H1 (cell line): ENCODE results near the gene IDI2. TPM values are rescaled to one million over a fixed set of nuclear protein-coding genes. Genes with fewer than 3 reads are reported as not detected.

Experiments
- CTCF ChIA-PET: fragments of 300-600 bp; sonication (Branson Sonifier 250); formaldehyde crosslinking; loops from one replicate; lab custom pipeline; 2021; ENCODE audit not compliant: partially characterized antibody; lab: Charles Lee
- POLR2A ChIA-PET: fragments of 300-600 bp; sonication (Branson Sonifier 250); formaldehyde crosslinking; loops from one replicate; lab custom pipeline; 2021; ENCODE audit warnings: inconsistent platforms; ENCODE audit not compliant: partially characterized antibody; lab: Charles Lee
- DNase-seq, 2 experiments: peaks; one replicate each; pipeline versions ENCODE4 v3.0.0 to v3.0.0-alpha.2; 2010 to 2022; ENCODE audit warnings: low spot score in 2 of 2, low read depth in 1 of 2, mixed read lengths in 1 of 2
- FAIRE-seq: peaks from 2 replicates; lab custom pipeline; 2011; peaks lifted over from hg19 to GRCh38; lab: Jason Lieb, UNC
- H2AFZ ChIP-seq: 2 replicates; pipeline ENCODE4 v1.8.1; 2012; ENCODE audit warnings: low read length, inconsistent platforms
- H2AK5ac ChIP-seq: 2 replicates; pipeline ENCODE4 v1.6.1; 2013; ENCODE audit warnings: low read depth, low read length
- H2BK120ac ChIP-seq: replicated peaks from 2 replicates; pipeline ENCODE3; 2013; ENCODE audit warnings: low read depth, low read length, inconsistent platforms
- H2BK12ac ChIP-seq: 2 replicates; pipeline ENCODE4 v1.6.1; 2013; ENCODE audit warnings: low read depth, low read length
- H2BK15ac ChIP-seq: 2 replicates; pipeline ENCODE4 v1.6.1; 2013; ENCODE audit warnings: low read length
- H2BK20ac ChIP-seq: 2 replicates; pipeline ENCODE4 v1.6.1; 2013; ENCODE audit warnings: low read length
- H2BK5ac ChIP-seq: 2 replicates; pipeline ENCODE4 v1.6.1; 2013; ENCODE audit warnings: low read depth, low read length
- H3K14ac ChIP-seq: 2 replicates; pipeline ENCODE4 v1.6.1; 2013; ENCODE audit warnings: inconsistent platforms; ENCODE audit not compliant: insufficient read length
- H3K18ac ChIP-seq: 2 replicates; pipeline ENCODE4 v1.6.1; 2013; ENCODE audit warnings: low read length; ENCODE audit errors: extremely low read depth
- H3K23ac ChIP-seq: 2 replicates; pipeline ENCODE4 v1.6.1; 2013; ENCODE audit warnings: inconsistent platforms; ENCODE audit not compliant: insufficient read length
- H3K23me2 ChIP-seq: 2 replicates; pipeline ENCODE4 v1.6.1; 2013; ENCODE audit warnings: low read depth, low read length
- H3K27ac ChIP-seq: 2 replicates; pipeline ENCODE4 v1.6.1; 2011; ENCODE audit warnings: low read depth, low read length, inconsistent platforms
- H3K27me3 ChIP-seq, 4 experiments: replicated peaks in 1 of 4; 1 replicate in 1 of 4; 2 replicates in 3 of 4; pipeline versions ENCODE4 v1.6.1 to v1.8.1; 2011 to 2013; ENCODE audit warnings: low read length in 3 of 4, mild to moderate bottlenecking in 3 of 4, inconsistent platforms in 2 of 4, mixed read lengths in 2 of 4, moderate library complexity in 1 of 4; ENCODE audit not compliant: control insufficient read depth in 3 of 4, insufficient read depth in 3 of 4; ENCODE audit errors: extremely low read depth in 1 of 4
- H3K36me3 ChIP-seq, 4 experiments: 2 replicates each; pipeline versions ENCODE4 v1.6.1 to v1.8.1; 2011 to 2013; ENCODE audit warnings: mild to moderate bottlenecking in 4 of 4, low read length in 3 of 4, moderate library complexity in 2 of 4, control low read depth in 1 of 4, inconsistent platforms in 1 of 4; ENCODE audit not compliant: insufficient read depth in 4 of 4, control insufficient read depth in 2 of 4
- H3K4ac ChIP-seq: replicated peaks from 2 replicates; pipeline ENCODE3; 2013; ENCODE audit warnings: low read length, low read depth, mixed read lengths, inconsistent platforms; ENCODE audit not compliant: insufficient read length
- H3K4me1 ChIP-seq, 4 experiments: replicated peaks in 1 of 4; 1 replicate in 1 of 4; 2 replicates in 3 of 4; pipeline versions ENCODE4 v1.6.1 to v1.8.1; 2011 to 2013; ENCODE audit warnings: low read length in 3 of 4, inconsistent platforms in 2 of 4, mixed read lengths in 1 of 4; ENCODE audit not compliant: insufficient read depth in 4 of 4, control insufficient read depth in 3 of 4
- H3K4me2 ChIP-seq, 2 experiments: 2 replicates each; pipeline versions ENCODE4 v1.6.1 to v1.8.1; 2011 to 2013; ENCODE audit warnings: low read depth in 2 of 2, low read length in 2 of 2, control low read depth in 1 of 2, inconsistent platforms in 1 of 2, mild to moderate bottlenecking in 1 of 2; ENCODE audit not compliant: insufficient read depth in 1 of 2
- H3K4me3 ChIP-seq, 4 experiments: fragments of 200-600, 300-600 bp in 1 of 4; sonication (generic), shearing (Covaris generic), sonication (Bioruptor Twin) in 1 of 4; 2 replicates each; pipeline versions ENCODE4 v1.5.1 to v1.8.1; 2011 to 2016; ENCODE audit warnings: low read length in 4 of 4, low read depth in 3 of 4, control low read depth in 2 of 4, inconsistent platforms in 2 of 4, mild to moderate bottlenecking in 2 of 4, mixed read lengths in 1 of 4, moderate library complexity in 1 of 4; ENCODE audit not compliant: insufficient read depth in 2 of 4; ENCODE audit errors: extremely low read depth in 1 of 4
- H3K56ac ChIP-seq: replicated peaks from 2 replicates; pipeline ENCODE3; 2013; ENCODE audit warnings: low read depth, mild to moderate bottlenecking, mixed read lengths, low read length, inconsistent platforms; ENCODE audit not compliant: insufficient read length
- H3K79me1 ChIP-seq: 2 replicates; pipeline ENCODE4 v1.6.1; 2013; ENCODE audit warnings: low read depth, low read length, control low read depth
- H3K79me2 ChIP-seq, 2 experiments: 2 replicates each; pipeline versions ENCODE4 v1.6.1 to v1.8.1; 2012 to 2013; ENCODE audit warnings: low read length in 2 of 2, mild to moderate bottlenecking in 2 of 2, inconsistent platforms in 1 of 2; ENCODE audit not compliant: insufficient read depth in 2 of 2, control insufficient read depth in 1 of 2
- H3K9ac ChIP-seq, 4 experiments: replicated peaks in 1 of 4; 1 replicate in 1 of 4; 2 replicates in 3 of 4; pipeline versions ENCODE4 v1.6.1 to v1.8.1; 2011 to 2013; ENCODE audit warnings: low read depth in 3 of 4, low read length in 3 of 4, control low read depth in 2 of 4, mild to moderate bottlenecking in 2 of 4, moderate library complexity in 2 of 4, inconsistent platforms in 1 of 4; ENCODE audit errors: extremely low read depth in 1 of 4
- H3K9me3 ChIP-seq, 2 experiments: 2 replicates each; pipeline versions ENCODE4 v1.6.1 to v1.8.1; 2012 to 2013; ENCODE audit warnings: mild to moderate bottlenecking in 2 of 2, moderate library complexity in 2 of 2, control low read depth in 1 of 2, inconsistent platforms in 1 of 2, low read depth in 1 of 2, low read length in 1 of 2, mixed read lengths in 1 of 2; ENCODE audit not compliant: insufficient read depth in 2 of 2
- H4K20me1 ChIP-seq, 2 experiments: replicated peaks in 1 of 2; 2 replicates each; pipeline versions ENCODE3 to v1.8.1; 2011 to 2013; ENCODE audit warnings: inconsistent platforms in 2 of 2, low read length in 2 of 2, mild to moderate bottlenecking in 1 of 2; ENCODE audit not compliant: insufficient read depth in 2 of 2, control insufficient read depth in 1 of 2
- H4K5ac ChIP-seq: 2 replicates; pipeline ENCODE4 v1.6.1; 2013; ENCODE audit warnings: low read length, low read depth, mixed read lengths, inconsistent platforms; ENCODE audit not compliant: insufficient read length
- H4K8ac ChIP-seq: 2 replicates; pipeline ENCODE4 v1.8.0; 2013; ENCODE audit warnings: mild to moderate bottlenecking, moderate library complexity, low read length, inconsistent platforms; ENCODE audit not compliant: insufficient read depth; ENCODE audit errors: extremely low read depth
- H4K91ac ChIP-seq: replicated peaks from 2 replicates; pipeline ENCODE3; 2013; ENCODE audit warnings: low read length, mixed read lengths, inconsistent platforms; ENCODE audit not compliant: insufficient read length
- BACH1 ChIP-seq: IDR thresholded peaks from 2 replicates; pipeline ENCODE4 v1.6.1; 2012; ENCODE audit warnings: low read length, improper control_type of control experiment
- CTBP2 ChIP-seq: IDR thresholded peaks from 2 replicates; pipeline ENCODE4 v1.7.0; 2011; ENCODE audit warnings: borderline replicate concordance, mild to moderate bottlenecking, moderate library complexity, mixed read lengths, low read length; ENCODE audit not compliant: insufficient read depth, insufficient read length
- GABPA ChIP-seq: IDR thresholded peaks from 2 replicates; pipeline ENCODE4 v1.6.1; 2011; ENCODE audit warnings: mild to moderate bottlenecking, low read length, moderate library complexity, borderline replicate concordance; ENCODE audit not compliant: insufficient read depth
- JUN ChIP-seq: IDR thresholded peaks from 2 replicates; pipeline ENCODE4 v1.6.1; 2011; ENCODE audit warnings: low read depth, mild to moderate bottlenecking, improper control_type of control experiment, low read length
- JUND ChIP-seq: IDR thresholded peaks from 2 replicates; pipeline ENCODE4 v1.6.1; 2011; ENCODE audit warnings: mild to moderate bottlenecking, improper control_type of control experiment, low read length
- MAX ChIP-seq: IDR thresholded peaks from 2 replicates; pipeline ENCODE4 v1.6.1; 2012; ENCODE audit warnings: inconsistent platforms
- PHF8 ChIP-seq: fragments of 200-600 bp; sonication (generic); conservative IDR thresholded peaks from 2 replicates; pipeline ENCODE4 v1.7.1; 2012; ENCODE audit warnings: low read depth, mild to moderate bottlenecking, inconsistent platforms, low read length, moderate library complexity
- POLR2AphosphoS5 ChIP-seq: IDR thresholded peaks from 2 replicates; pipeline ENCODE4 v1.6.1; 2011; ENCODE audit warnings: low read depth, low read length
- SIRT6 ChIP-seq: IDR thresholded peaks from one replicate; pipeline ENCODE4 v1.7.1; 2012; ENCODE audit warnings: low read length, inconsistent platforms
- SP2 ChIP-seq: IDR thresholded peaks from 2 replicates; pipeline ENCODE4 v1.6.1; 2012; ENCODE audit warnings: mild to moderate bottlenecking, low read length, inconsistent platforms
- SP4 ChIP-seq: IDR thresholded peaks from 2 replicates; pipeline ENCODE4 v1.6.1; 2012; ENCODE audit warnings: low read length, inconsistent platforms
- TAF1 ChIP-seq: IDR thresholded peaks from 2 replicates; pipeline ENCODE4 v1.6.1; 2011; ENCODE audit warnings: mild to moderate bottlenecking, low read depth, low read length
- WGBS, 2 experiments: shearing (Covaris generic) in 1 of 2; methylation state at CpG; one replicate each; pipeline versions ENCODE4 v1.1.6 to v1.1.7; 2013 to 2015; ENCODE audit warnings: low lambda C conversion rate in 2 of 2, mixed read lengths in 2 of 2, inconsistent platforms in 1 of 2, low coverage in 1 of 2, missing lambda C conversion rate in 1 of 2; ENCODE audit not compliant: insufficient replicate concordance in 2 of 2, insufficient coverage in 1 of 2, insufficient read length in 1 of 2; ENCODE audit errors: extremely low coverage in 1 of 2, missing lambda C conversion rate in 1 of 2; 5-methylcytosine and 5-hydroxymethylcytosine counted together
- polyA plus RNA-seq, 7 experiments: library from polyadenylated mRNA; depleted of rRNA in 3 of 7; stranded (reverse) in 5 of 7; unstranded in 2 of 7; fragments of >200 nt in 5 of 7; fragments of 200-250 nt in 2 of 7; gene quantifications; 1 replicate in 5 of 7; 2 replicates in 1 of 7; 4 replicates in 1 of 7; pipeline versions ENCODE4 v1.2.1 to v1.2.3, GENCODE V29; 2011 to 2013; ENCODE audit warnings: missing spikeins in 2 of 7, mixed read lengths in 2 of 7
- total RNA-seq: library from RNA; stranded (reverse); fragmentation: NEBNext Ultra II Directional; extraction: Animal tissue kit (Norgen Biotek cat#: 25700); gene quantifications from 2 replicates; pipeline ENCODE4 v1.2.1, GENCODE V29; 2021

IDI2 gene
- total and polyA plus RNA-seq, 2 of the 8 experiments (the other 6 are each of a cell fraction or from before 2014, with no cell fraction given): not detected

GRCh38 chr10:987870-988666, 37.6 kb downstream of the IDI2 start, which contains the start of gene GTPBP4:
Gene GTPBP4, plus strand, starts transcription at chr10:988434. Its CDS starts 46 bp downstream, at chr10:988480.
- peaks cover 2% of the 10 kb centered on the region; the same call in 1 of the 2 replicates for H3K79me1 ChIP-seq
- H3K79me2 ChIP-seq: peaks cover 31 to 51% of the 10 kb centered on the region in 2 experiments
- peak within 1 kb of the TSS; percentile 86 for H3K27ac ChIP-seq
- WGBS, 2 experiments: 1% methylated on average over 55 of the region's 74 CpGs; no CpG with 5 or more reads in 1 of the 2 experiments
- H2AFZ ChIP-seq: 0 out of 2 replicates have a peak within 1 kb of the TSS, but pooled peaks have one; percentile 43
- no peak within 1 kb of the TSS for H3K14ac ChIP-seq
- H3K23me2 ChIP-seq: peaks cover 10% of the 10 kb centered on the region
- peak within 1 kb of the TSS; percentile 69 for H3K4ac ChIP-seq
- ChIA-PET CTCF (interaction anchor here (0.6 to 3.5 kb wide), 5 partner anchors 15 to 140 kb away, joined by 3 to 16 read pairs (median 3); no protein-coding TSS in a partner anchor), POLR2A (interaction anchor here (0.6 to 5.7 kb wide), 26 partner anchors 8 to 116 kb away, joined by 3 to 34 read pairs (median 4); partner anchors contain the start of genes IDI1, LARP4B and WDR37)
- no peak within 1 kb of the TSS for H2BK20ac ChIP-seq
- H3K4me3 ChIP-seq: peak within 1 kb of the TSS; percentile 83 to 99 (median 93)
- FAIRE-seq (peak; percentile 39), DNase-seq (peak; percentile 79 to 95)
- peaks cover 5 to 9% (median 7%) of the 10 kb centered on the region in 4 experiments for H3K36me3 ChIP-seq
- no peak within 1 kb of the TSS for H3K23ac ChIP-seq
- peaks cover 0 to 3% (median 1%) of the 10 kb centered on the region in 4 experiments; a peak in 3 of 7 replicates for H3K4me1 ChIP-seq
- peak within 1 kb of the TSS; percentile 82 to 86 for H3K4me2 ChIP-seq
- no peak within 1 kb of the TSS for H2BK120ac ChIP-seq
- no peaks in the 10 kb centered on the region for H3K9me3 ChIP-seq
- H3K27me3 ChIP-seq: no peaks in the 10 kb centered on the region
- H2BK12ac ChIP-seq: no peak within 1 kb of the TSS; the same call in 1 of the 2 replicates
- peak within 1 kb of the TSS; percentile 84 for H4K91ac ChIP-seq
- H4K8ac ChIP-seq: peak within 1 kb of the TSS; percentile 98
- H2AK5ac ChIP-seq: no peak within 1 kb of the TSS
- H3K56ac ChIP-seq: peak within 1 kb of the TSS; percentile 88
- peak within 1 kb of the TSS; percentile 81 for H4K5ac ChIP-seq
- peak within 1 kb of the TSS; percentile 91 for H3K18ac ChIP-seq
- peak within 1 kb of the TSS; percentile 90 to 94 (median 92) for H3K9ac ChIP-seq
- H2BK5ac ChIP-seq: peak within 1 kb of the TSS; percentile 93
- H2BK15ac ChIP-seq: no peak within 1 kb of the TSS
- peaks cover 6 to 10% of the 10 kb centered on the region in 2 experiments for H4K20me1 ChIP-seq
- TF ChIP-seq JUN: no peak
- TF ChIP-seq POLR2AphosphoS5: peak; percentile 87
- TF ChIP-seq TAF1: peak; percentile 90
- peak; percentile 27; the same call in 1 of the 2 replicates for TF ChIP-seq SP2
- no peak for TF ChIP-seq JUND
- peak; percentile 46 for TF ChIP-seq BACH1
- TF ChIP-seq SP4: no peak
- peak; percentile 94 for TF ChIP-seq PHF8
- TF ChIP-seq GABPA: peak; percentile 90; the same call in 1 of the 2 replicates
- TF ChIP-seq SIRT6: no peak
- TF ChIP-seq MAX: peak; percentile 73; the same call in 1 of the 2 replicates
- TF ChIP-seq CTBP2: no peak
